Spleen (tissue), 11 donors: Measurements from ENCODE around the gene SLC2A11. TPM values are rescaled to one million over a fixed set of nuclear protein-coding genes. Genes with fewer than 3 reads are reported as not detected.
A peak's percentile ranks its signal among the peaks of the same experiment; 100 is the strongest.

Source experiments
- DNase-seq: peaks from one replicate; pipeline ENCODE4 v3.0.0-alpha.2; 2020
- H3K27ac ChIP-seq, 8 donors: fragments of 200-600 bp; sonication (generic) in 7 of 8; 1 replicate in 4 of 8; 2 replicates in 4 of 8; pipeline versions ENCODE4 v1.5.0 to v1.8.0; 2016 to 2021; ENCODE audit warnings: inconsistent platforms in 4 of 8, mild to moderate bottlenecking in 4 of 8, moderate library complexity in 1 of 8
- H3K27me3 ChIP-seq, 7 donors: fragments of 200-600 bp; sonication (generic) in 6 of 7; replicated peaks in 1 of 7; 1 replicate in 4 of 7; 2 replicates in 3 of 7; pipeline versions ENCODE4 v1.5.0 to v1.8.0; 2016 to 2021; ENCODE audit warnings: inconsistent platforms in 3 of 7, mild to moderate bottlenecking in 1 of 7
- H3K36me3 ChIP-seq, 6 donors: fragments of 200-600 bp; sonication (generic) in 5 of 6; 1 replicate in 4 of 6; 2 replicates in 2 of 6; pipeline versions ENCODE4 v1.5.0 to v1.8.0; 2016 to 2021; ENCODE audit warnings: inconsistent platforms in 2 of 6
- H3K4me1 ChIP-seq, 6 donors: fragments of 200-600 bp; sonication (generic) in 5 of 6; 1 replicate in 3 of 6; 2 replicates in 3 of 6; pipeline versions ENCODE4 v1.5.0 to v1.8.0; 2016 to 2021; ENCODE audit warnings: inconsistent platforms in 3 of 6
- H3K4me3 ChIP-seq, 8 donors: fragments of 200-600 bp; sonication (generic) in 7 of 8; 1 replicate in 4 of 8; 2 replicates in 4 of 8; pipeline versions ENCODE4 v1.5.0 to v1.8.0; 2016 to 2021; ENCODE audit warnings: inconsistent platforms in 4 of 8, mild to moderate bottlenecking in 4 of 8, moderate library complexity in 2 of 8
- H3K9me3 ChIP-seq, 8 donors: fragments of 200-600 bp; sonication (generic) in 7 of 8; 1 replicate in 4 of 8; 2 replicates in 4 of 8; pipeline versions ENCODE4 v1.5.0 to v1.8.0; 2016 to 2021; ENCODE audit warnings: inconsistent platforms in 4 of 8
- CTCF ChIP-seq, 11 experiments: fragments of 200-600 bp in 7 of 11; fragments of 450-650 bp in 4 of 11; sonication (generic) in 4 of 11; IDR thresholded peaks in 8 of 11; conservative IDR thresholded peaks in 3 of 11; 1 replicate in 7 of 11; 2 replicates in 4 of 11; pipeline versions ENCODE4 v1.4.0 to v1.8.0; 2016 to 2021; ENCODE audit warnings: antibody characterized with exemption in 11 of 11, inconsistent platforms in 4 of 11, mild to moderate bottlenecking in 1 of 11
- POLR2A ChIP-seq, 3 donors: fragments of 450-650 bp; IDR thresholded peaks; one replicate each; pipeline ENCODE4 v1.5.1; 2017; ENCODE audit warnings: antibody characterized with exemption in 3 of 3, mild to moderate bottlenecking in 1 of 3
- POLR2AphosphoS5 ChIP-seq, 3 donors: sonication (generic); formaldehyde crosslinking; IDR thresholded peaks; one replicate each; pipeline ENCODE4 v1.5.1; 2017; ENCODE audit warnings: antibody characterized with exemption in 3 of 3
- WGBS, 5 donors: extraction: QIAGEN DNeasy Blood & Tissue Kit in 3 of 5; methylation state at CpG; one replicate each; pipeline versions ENCODE4 v1.1.5 to v1.1.7; 2013 to 2018; 5-methylcytosine and 5-hydroxymethylcytosine counted together
- intact Hi-C: fragments of 100-400 bp; cut with DNase I; formaldehyde crosslinking; loops from one replicate; pipeline ENCODE4 v1.15.0; 2023; ENCODE audit warnings: low total_unique reads
- polyA plus RNA-seq, 3 donors: library from polyadenylated mRNA; stranded (reverse); fragments of 200-250 nt; gene quantifications; one replicate each; pipeline ENCODE4 v1.2.1, GENCODE V29; 2013
- total RNA-seq, 7 donors: library from RNA; depleted of rRNA in 3 of 7; stranded (reverse); fragments of >200 nt in 3 of 7; fragmentation: NEBNext Ultra II Directional in 4 of 7; extraction: Animal tissue kit (Norgen Biotek cat#: 25700) in 4 of 7; gene quantifications; one replicate each; pipeline versions ENCODE4 v1.1.0 to v1.2.1, GENCODE V29; 2016 to 2021
- donor health status: healthy with polysubstance abuse.
- donor health status: DM: no; HTN: no; CAD: no; lungs with moderate emphysema.
- donor health status: DM: no; HTN: no; CAD: no.
- donor health status: Bipolar disorder and iron deficiency.
- donor health status: healthy.
- donor health status: DM: no; HTN: no; CAD: no.
- donor health status: DM: yes; HTN: yes; CAD: no.

The SLC2A11 gene
- total and polyA plus RNA-seq, 10 donors, result 12.0 to 23.5 (median 16.5) TPM

GRCh38 chr22:23896166-23896522 is 38.5 kb downstream of the SLC2A11 start:
- Histone ChIP-seq H3K9me3 (no peaks in the 10 kb centered on the region), H3K27me3 (no peaks in the 10 kb centered on the region), H3K36me3 (peaks cover 0 to 45% (median 21%) of the 10 kb centered on the region in 6 donors), H3K4me3 (no peak overlapping the region), H3K4me1 (peaks cover 11 to 38% (median 26%) of the 10 kb centered on the region in 6 donors), H3K27ac (peak overlapping the region in 1 of 8 donors; percentile 99)
- DNase-seq, result no peak
- WGBS, 5 donors, result 88 to 99% (median 92%) methylated on average over 5 of the region's 5 CpGs
- intact Hi-C loops, result no loop called here
- TF ChIP-seq CTCF (IDR thresholded peaks at IDR 0.05 in 8 of 11, conservative IDR thresholded peaks at IDR 0.05 in 3 of 11) (no peak), POLR2AphosphoS5 (IDR thresholded peaks at IDR 0.05) (no peak), POLR2A (IDR thresholded peaks at IDR 0.05) (no peak)

- Histone ChIP-seq H3K27ac (no peak overlapping the region), H3K4me3 (no peak overlapping the region), H3K36me3 (peaks cover 0 to 45% (median 21%) of the 10 kb centered on the region in 6 donors), H3K9me3 (no peaks in the 10 kb centered on the region), H3K4me1 (peaks cover 11 to 38% (median 26%) of the 10 kb centered on the region in 6 donors), H3K27me3 (no peaks in the 10 kb centered on the region)
- intact Hi-C loops, result no loop called here
- no peak for DNase-seq
- TF ChIP-seq CTCF (IDR thresholded peaks at IDR 0.05 in 8 of 11, conservative IDR thresholded peaks at IDR 0.05 in 3 of 11) (no peak), POLR2A (IDR thresholded peaks at IDR 0.05) (no peak), POLR2AphosphoS5 (IDR thresholded peaks at IDR 0.05) (peak in 1 of 3 donors; percentile 41)
- WGBS, 5 donors, result 83 to 92% (median 86%) methylated on average over 7 to 8 of the region's 8 CpGs
These were observed 39.0 kb downstream of the SLC2A11 start for GRCh38 chr22:23896523-23897186.

- DNase-seq, result no peak
- Histone ChIP-seq H3K9me3 (no peaks in the 10 kb centered on the region), H3K4me3 (no peak overlapping the region), H3K36me3 (peaks cover 0 to 45% (median 21%) of the 10 kb centered on the region in 6 donors), H3K27ac (no peak overlapping the region), H3K27me3 (no peaks in the 10 kb centered on the region), H3K4me1 (peaks cover 11 to 38% (median 26%) of the 10 kb centered on the region in 6 donors)
- WGBS, 5 donors, result 83 to 93% (median 89%) methylated on average over 3 of the region's 3 CpGs
- no peak for TF ChIP-seq CTCF (IDR thresholded peaks at IDR 0.05 in 8 of 11, conservative IDR thresholded peaks at IDR 0.05 in 3 of 11)
- intact Hi-C loops, result no loop called here
These were observed 39.6 kb downstream of the SLC2A11 start for GRCh38 chr22:23897320-23897719.

GRCh38 chr22:23898006-23898974 is 40.6 kb downstream of the SLC2A11 start:
- Histone ChIP-seq H3K27ac (peak overlapping the region in 1 of 8 donors; percentile 28), H3K4me3 (no peak overlapping the region), H3K4me1 (peaks cover 11 to 35% (median 24%) of the 10 kb centered on the region in 6 donors), H3K36me3 (peaks cover 0 to 45% (median 21%) of the 10 kb centered on the region in 6 donors), H3K27me3 (no peaks in the 10 kb centered on the region), H3K9me3 (no peaks in the 10 kb centered on the region)
- intact Hi-C loops, result no loop called here
- no peak for TF ChIP-seq CTCF (IDR thresholded peaks at IDR 0.05 in 8 of 11, conservative IDR thresholded peaks at IDR 0.05 in 3 of 11)
- TF ChIP-seq POLR2A (IDR thresholded peaks at IDR 0.05), result no peak
- no peak for TF ChIP-seq POLR2AphosphoS5 (IDR thresholded peaks at IDR 0.05)
- WGBS, 5 donors, result 60 to 81% (median 63%) methylated on average over 7 to 8 of the region's 8 CpGs
- DNase-seq, result no peak
